Parathyroid adenoma (tissue), 2 donors: ENCODE results near the gene CLEC4G.
"Not testable (repeated sequence)": the region's sequence is repeated elsewhere in the genome, so short reads cannot be mapped to it uniquely, and the experiment has no call there.

Source experiments
- H2AFZ ChIP-seq: fragments of 300-600 bp; sonication (generic); one replicate; pipeline ENCODE4 v1.7.0; 2017; ENCODE audit warnings: antibody characterized with exemption, mild to moderate bottlenecking
- H3K27ac ChIP-seq: fragments of 300-600 bp; sonication (generic); one replicate; pipeline ENCODE4 v1.7.0; 2017
- H3K27me3 ChIP-seq: fragments of 300-600 bp; sonication (generic); one replicate; pipeline ENCODE4 v1.7.0; 2017; ENCODE audit warnings: low read length; ENCODE audit not compliant: control insufficient read depth, insufficient read depth
- H3K36me3 ChIP-seq: fragments of 300-600 bp; sonication (generic); one replicate; pipeline ENCODE4 v1.7.0; 2017; ENCODE audit warnings: low read length; ENCODE audit not compliant: control insufficient read depth, insufficient read depth
- H3K4me1 ChIP-seq: fragments of 300-600 bp; sonication (generic); one replicate; pipeline ENCODE4 v1.7.0; 2017; ENCODE audit warnings: control low read depth
- H3K4me2 ChIP-seq: fragments of 300-600 bp; sonication (generic); one replicate; pipeline ENCODE4 v1.7.0; 2017; ENCODE audit warnings: low read length
- H3K4me3 ChIP-seq: fragments of 300-600 bp; sonication (generic); one replicate; pipeline ENCODE4 v1.7.0; 2017; ENCODE audit warnings: low read depth, low read length
- H3K79me2 ChIP-seq: fragments of 300-600 bp; sonication (generic); one replicate; pipeline ENCODE4 v1.7.0; 2017; ENCODE audit warnings: control low read depth
- H3K9ac ChIP-seq: fragments of 300-600 bp; sonication (generic); one replicate; pipeline ENCODE4 v1.7.0; 2017; ENCODE audit warnings: mild to moderate bottlenecking
- H3K9me3 ChIP-seq: fragments of 300-600 bp; sonication (generic); one replicate; pipeline ENCODE4 v1.7.0; 2017; ENCODE audit warnings: low read length; ENCODE audit not compliant: control insufficient read depth
- CTCF ChIP-seq: fragments of 300-600 bp; sonication (generic); IDR thresholded peaks from one replicate; pipeline ENCODE4 v1.7.0; 2017; ENCODE audit warnings: antibody characterized with exemption, mild to moderate bottlenecking
- donor health status: primary hyperparathyroidism.

CLEC4G gene

GRCh38 chr19:7769171-7769570 lies 37.3 kb upstream of the CLEC4G start:
- H3K4me3 ChIP-seq: no peak overlapping the region
- no peaks in the 10 kb centered on the region for H3K36me3 ChIP-seq
- TF ChIP-seq CTCF: no peak
- no peak overlapping the region for H2AFZ ChIP-seq
- no peak overlapping the region for H3K4me2 ChIP-seq
- H3K79me2 ChIP-seq: no peaks in the 10 kb centered on the region
- H3K9ac ChIP-seq: no peak overlapping the region
- H3K27ac ChIP-seq: no peak overlapping the region
- no peaks in the 10 kb centered on the region for H3K4me1 ChIP-seq
- H3K27me3 ChIP-seq: no peaks in the 10 kb centered on the region
- no peaks in the 10 kb centered on the region for H3K9me3 ChIP-seq

GRCh38 chr19:7767487-7767886 lies 35.6 kb upstream of the CLEC4G start:
- H3K4me3 ChIP-seq: no peak overlapping the region
- no peaks in the 10 kb centered on the region for H3K79me2 ChIP-seq
- H3K36me3 ChIP-seq: no peaks in the 10 kb centered on the region
- no peak overlapping the region for H3K27ac ChIP-seq
- H3K4me1 ChIP-seq: no peaks in the 10 kb centered on the region
- no peaks in the 10 kb centered on the region for H3K9me3 ChIP-seq
- no peak for TF ChIP-seq CTCF
- H3K27me3 ChIP-seq: no peaks in the 10 kb centered on the region
- no peak overlapping the region for H3K9ac ChIP-seq
- H2AFZ ChIP-seq: no peak overlapping the region
- no peak overlapping the region for H3K4me2 ChIP-seq

GRCh38 chr19:7766535-7766934 lies 34.6 kb upstream of the CLEC4G start:
- H3K4me2 ChIP-seq: no peak overlapping the region

GRCh38 chr19:7765043-7765442 lies 33.1 kb upstream of the CLEC4G start:
- not testable (repeated sequence) for H2AFZ ChIP-seq, H3K4me3 ChIP-seq, H3K4me2 ChIP-seq, H3K4me1 ChIP-seq, H3K79me2 ChIP-seq, H3K27ac ChIP-seq, H3K36me3 ChIP-seq, H3K27me3 ChIP-seq, H3K9ac ChIP-seq, H3K9me3 ChIP-seq

More at GRCh38 chr19:7766535-7766934, 34.6 kb upstream of the CLEC4G start:
- Histone ChIP-seq H3K4me1 (no peaks in the 10 kb centered on the region), H3K9me3 (no peaks in the 10 kb centered on the region), H2AFZ (no peak overlapping the region), H3K9ac (no peak overlapping the region), H3K36me3 (no peaks in the 10 kb centered on the region), H3K4me3 (no peak overlapping the region), H3K79me2 (no peaks in the 10 kb centered on the region), H3K27me3 (no peaks in the 10 kb centered on the region), H3K27ac (no peak overlapping the region)
- no peak for TF ChIP-seq CTCF

- not testable (repeated sequence) for H3K27ac ChIP-seq, H3K36me3 ChIP-seq, H3K4me1 ChIP-seq, H3K9me3 ChIP-seq, H3K27me3 ChIP-seq, H2AFZ ChIP-seq, H3K9ac ChIP-seq, H3K4me2 ChIP-seq, H3K4me3 ChIP-seq, H3K79me2 ChIP-seq
Measured at GRCh38 chr19:7764157-7764556, 32.2 kb upstream of the CLEC4G start.

- no peak for TF ChIP-seq CTCF
- Histone ChIP-seq H3K79me2 (no peaks in the 10 kb centered on the region), H3K4me1 (no peaks in the 10 kb centered on the region), H3K36me3 (no peaks in the 10 kb centered on the region), H3K27ac (no peak overlapping the region), H3K9ac (no peak overlapping the region), H2AFZ (no peak overlapping the region), H3K9me3 (no peaks in the 10 kb centered on the region), H3K4me3 (no peak overlapping the region), H3K4me2 (no peak overlapping the region), H3K27me3 (no peaks in the 10 kb centered on the region)
Measured at GRCh38 chr19:7763696-7764095, 31.8 kb upstream of the CLEC4G start.
